Suprapubic skin (tissue), 3 donors: Measurements from ENCODE around the gene MAP1A.

ENCODE experiments used
- EP300 ChIP-seq: sonication (generic); formaldehyde crosslinking; IDR thresholded peaks from one replicate; pipeline ENCODE4 v1.6.1; 2017; ENCODE audit warnings: antibody characterized with exemption
- POLR2A ChIP-seq, 2 donors: fragments of 450-650 bp; IDR thresholded peaks; one replicate each; pipeline ENCODE4 v1.6.1; 2017; ENCODE audit warnings: antibody characterized with exemption in 2 of 2, mild to moderate bottlenecking in 2 of 2, moderate library complexity in 2 of 2
- TF ChIP-seq, protein P1 (sequence below), 2 donors: fragments of 200-600 bp in 1 of 2; fragments of 450-650 bp in 1 of 2; sonication (generic) in 1 of 2; IDR thresholded peaks; one replicate each; pipeline ENCODE4 v1.5.1; 2016 to 2019; ENCODE audit warnings: antibody characterized with exemption in 2 of 2, mild to moderate bottlenecking in 1 of 2, moderate library complexity in 1 of 2

GRCh38 chr15:43527016-43527801 lies 9.8 kb downstream of the MAP1A start:
- TF ChIP-seq POLR2A (IDR thresholded peaks at IDR 0.05) (no peak), EP300 (no peak)
- TF ChIP-seq, protein P1, sequence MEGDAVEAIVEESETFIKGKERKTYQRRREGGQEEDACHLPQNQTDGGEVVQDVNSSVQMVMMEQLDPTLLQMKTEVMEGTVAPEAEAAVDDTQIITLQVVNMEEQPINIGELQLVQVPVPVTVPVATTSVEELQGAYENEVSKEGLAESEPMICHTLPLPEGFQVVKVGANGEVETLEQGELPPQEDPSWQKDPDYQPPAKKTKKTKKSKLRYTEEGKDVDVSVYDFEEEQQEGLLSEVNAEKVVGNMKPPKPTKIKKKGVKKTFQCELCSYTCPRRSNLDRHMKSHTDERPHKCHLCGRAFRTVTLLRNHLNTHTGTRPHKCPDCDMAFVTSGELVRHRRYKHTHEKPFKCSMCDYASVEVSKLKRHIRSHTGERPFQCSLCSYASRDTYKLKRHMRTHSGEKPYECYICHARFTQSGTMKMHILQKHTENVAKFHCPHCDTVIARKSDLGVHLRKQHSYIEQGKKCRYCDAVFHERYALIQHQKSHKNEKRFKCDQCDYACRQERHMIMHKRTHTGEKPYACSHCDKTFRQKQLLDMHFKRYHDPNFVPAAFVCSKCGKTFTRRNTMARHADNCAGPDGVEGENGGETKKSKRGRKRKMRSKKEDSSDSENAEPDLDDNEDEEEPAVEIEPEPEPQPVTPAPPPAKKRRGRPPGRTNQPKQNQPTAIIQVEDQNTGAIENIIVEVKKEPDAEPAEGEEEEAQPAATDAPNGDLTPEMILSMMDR (IDR thresholded peaks at IDR 0.05), result no peak
